AG09319 (cell line): ENCODE measurements around the gene GPS2.

ENCODE experiments used
- DNase-seq: peaks from one replicate; pipeline ENCODE4 v3.0.0-alpha.2; 2010; ENCODE audit warnings: low read depth; ENCODE audit errors: extremely low read depth
- TF ChIP-seq, protein P1 (sequence below): IDR thresholded peaks from 2 replicates; pipeline ENCODE4 v1.5.1; 2011; ENCODE audit warnings: low read depth, mild to moderate bottlenecking, inconsistent platforms, low read length, moderate library complexity

GPS2 gene

GRCh38 chr17:7355053-7355452 lies 39.9 kb upstream of the GPS2 start, which contains the start of gene TMEM95:
Gene TMEM95 (plus strand): TSS chr17:7355156. CDS start chr17:7355205, 49 bp downstream.
- TF ChIP-seq, protein P1, sequence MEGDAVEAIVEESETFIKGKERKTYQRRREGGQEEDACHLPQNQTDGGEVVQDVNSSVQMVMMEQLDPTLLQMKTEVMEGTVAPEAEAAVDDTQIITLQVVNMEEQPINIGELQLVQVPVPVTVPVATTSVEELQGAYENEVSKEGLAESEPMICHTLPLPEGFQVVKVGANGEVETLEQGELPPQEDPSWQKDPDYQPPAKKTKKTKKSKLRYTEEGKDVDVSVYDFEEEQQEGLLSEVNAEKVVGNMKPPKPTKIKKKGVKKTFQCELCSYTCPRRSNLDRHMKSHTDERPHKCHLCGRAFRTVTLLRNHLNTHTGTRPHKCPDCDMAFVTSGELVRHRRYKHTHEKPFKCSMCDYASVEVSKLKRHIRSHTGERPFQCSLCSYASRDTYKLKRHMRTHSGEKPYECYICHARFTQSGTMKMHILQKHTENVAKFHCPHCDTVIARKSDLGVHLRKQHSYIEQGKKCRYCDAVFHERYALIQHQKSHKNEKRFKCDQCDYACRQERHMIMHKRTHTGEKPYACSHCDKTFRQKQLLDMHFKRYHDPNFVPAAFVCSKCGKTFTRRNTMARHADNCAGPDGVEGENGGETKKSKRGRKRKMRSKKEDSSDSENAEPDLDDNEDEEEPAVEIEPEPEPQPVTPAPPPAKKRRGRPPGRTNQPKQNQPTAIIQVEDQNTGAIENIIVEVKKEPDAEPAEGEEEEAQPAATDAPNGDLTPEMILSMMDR, result no peak
- DNase-seq, result no peak

- TF ChIP-seq, protein P1, result no peak
- no peak for DNase-seq
Measured at GRCh38 chr17:7354262-7354843, 39.2 kb upstream of the GPS2 start.

DNA sequence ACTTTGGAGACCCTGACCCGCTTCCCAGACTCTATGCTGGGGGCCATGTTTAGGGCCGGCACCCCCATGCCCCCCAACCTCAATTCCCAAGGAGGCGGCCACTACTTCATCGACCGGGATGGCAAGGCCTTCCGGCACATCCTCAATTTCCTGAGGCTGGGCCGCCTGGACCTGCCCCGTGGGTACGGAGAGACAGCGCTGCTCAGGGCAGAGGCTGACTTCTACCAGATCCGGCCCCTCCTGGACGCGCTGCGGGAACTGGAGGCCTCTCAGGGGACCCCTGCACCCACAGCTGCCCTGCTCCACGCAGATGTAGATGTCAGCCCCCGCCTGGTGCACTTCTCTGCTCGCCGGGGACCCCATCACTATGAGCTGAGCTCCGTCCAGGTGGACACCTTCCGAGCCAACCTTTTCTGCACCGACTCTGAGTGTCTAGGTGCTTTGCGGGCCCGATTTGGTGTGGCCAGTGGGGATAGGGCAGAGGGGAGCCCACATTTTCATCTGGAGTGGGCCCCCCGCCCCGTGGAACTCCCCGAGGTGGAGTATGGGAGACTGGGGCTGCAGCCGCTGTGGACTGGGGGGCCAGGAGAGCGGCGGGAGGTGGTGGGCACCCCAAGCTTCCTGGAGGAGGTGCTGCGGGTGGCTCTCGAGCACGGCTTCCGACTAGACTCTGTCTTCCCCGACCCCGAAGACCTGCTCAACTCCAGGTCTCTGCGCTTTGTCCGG lies 37.9 kb upstream of the GPS2 start:
- TF ChIP-seq, protein P1, result no peak
- DNase-seq, result no peak

- TF ChIP-seq, protein P1, result peak; percentile 69; the same call in 1 of the 2 replicates
Measured at GRCh38 chr17:7352503-7352889, 37.3 kb upstream of the GPS2 start.

DNA sequence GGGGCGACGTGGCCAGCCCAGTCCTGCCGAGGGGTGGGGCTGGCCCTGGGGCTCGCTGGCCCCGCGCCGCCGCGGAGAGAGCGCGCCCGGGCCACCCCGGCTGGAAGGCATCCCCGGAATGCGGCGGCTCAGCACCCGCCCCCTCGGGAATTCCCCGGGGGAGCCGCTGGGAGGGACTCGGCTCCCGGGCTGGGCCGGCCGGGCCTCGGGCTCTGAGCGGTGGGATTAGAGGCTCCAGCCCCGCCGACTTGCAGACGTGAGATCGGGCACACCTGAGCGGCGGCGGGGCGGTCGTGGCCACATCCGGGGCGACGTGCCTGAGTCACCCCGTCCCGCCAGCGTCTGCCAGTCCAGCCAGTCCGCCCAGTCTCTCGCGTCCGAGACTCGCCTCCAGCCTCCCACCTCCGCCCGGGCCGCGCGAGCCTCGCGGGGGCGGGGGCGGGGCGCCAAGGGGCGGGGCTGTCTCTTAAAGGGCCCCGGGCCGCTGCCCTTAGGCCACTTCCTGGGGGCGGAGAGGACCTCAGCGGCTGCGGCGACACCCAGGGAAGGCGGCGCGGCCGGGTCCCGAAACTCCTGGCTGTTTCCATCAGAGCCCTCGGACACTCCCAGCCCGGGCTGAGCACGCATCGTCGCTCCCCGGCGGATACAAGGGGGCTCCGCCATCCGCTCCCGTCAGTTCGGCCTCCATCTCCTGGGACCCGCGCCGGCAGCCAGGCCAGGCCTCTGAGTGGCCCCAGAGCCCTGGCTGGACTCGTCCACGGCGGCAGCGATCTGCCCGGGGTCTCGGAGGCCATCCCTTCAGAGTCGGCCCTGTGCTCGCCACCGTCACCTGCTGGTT lies 36.7 kb upstream of the GPS2 start, which contains the start of gene KCTD11:
TSS of gene KCTD11 (plus strand) at position 498 of the 838 bp plus-strand sequence.
- TF ChIP-seq, protein P1, result no peak; the same call in 1 of the 2 replicates
- DNase-seq, result peak; percentile 73

More at GRCh38 chr17:7352503-7352889, 37.3 kb upstream of the GPS2 start:
- no peak for DNase-seq

- TF ChIP-seq, protein P1, result no peak
- DNase-seq, result no peak
Measured at GRCh38 chr17:7348478-7349242, 33.5 kb upstream of the GPS2 start.
